Measurements from ENCODE around the gene SCLY. TPM values are rescaled to one million over a fixed set of nuclear protein-coding genes. Genes with fewer than 3 reads are reported as not detected.
A peak's percentile ranks its signal among the peaks of the same experiment; 100 is the strongest.

The SCLY gene
- total RNA-seq, 2 donors from 2014 or later = 18.5 to 32.4 TPM

- no peak for TF ChIP-seq POLR2A (IDR thresholded peaks at IDR 0.05)
- TF ChIP-seq CTCF (IDR thresholded peaks at IDR 0.05) = no peak
- Histone ChIP-seq H3K4me3 (no peak overlapping the region), H3K9me3 (no peaks in the 10 kb centered on the region), H3K36me3 (replicated peaks in 1 of 2; ENCODE audit: insufficient read depth in 1 of 2, low read depth in 2 of 2) (peaks cover 4 to 9% of the 10 kb centered on the region in 2 donors), H3K27me3 (no peaks in the 10 kb centered on the region), H3K4me1 (peaks cover 13% of the 10 kb centered on the region), H3K27ac (no peak overlapping the region)
- no peak for DNase-seq
- intact Hi-C loops (cut with DNase I) = no loop called here
- ATAC-seq = no peak
- 97 to 100% methylated on average over 3 to 8 of the region's 8 CpGs for WGBS, 2 donors
Measured at GRCh38 chr2:238038203-238038602, 22.6 kb upstream of the SCLY start.

GRCh38 chr2:238039151-238039550, 21.6 kb upstream of the SCLY start:
- peaks cover 4 to 9% of the 10 kb centered on the region in 2 donors for H3K36me3 ChIP-seq (replicated peaks in 1 of 2; ENCODE audit: insufficient read depth in 1 of 2, low read depth in 2 of 2)
- intact Hi-C loops (cut with DNase I) = no loop called here
- no peaks in the 10 kb centered on the region for H3K27me3 ChIP-seq
- no peaks in the 10 kb centered on the region for H3K9me3 ChIP-seq
- TF ChIP-seq CTCF (IDR thresholded peaks at IDR 0.05) (no peak), POLR2A (IDR thresholded peaks at IDR 0.05) (no peak)
- H3K4me1 ChIP-seq = peaks cover 23% of the 10 kb centered on the region
- DNase-seq (no peak), ATAC-seq (no peak)
- H3K4me3 ChIP-seq = no peak overlapping the region
- no peak overlapping the region for H3K27ac ChIP-seq
- WGBS, 2 donors = 89 to 97% methylated on average over 6 of the region's 6 CpGs

- intact Hi-C loops (cut with DNase I) = no loop called here
- DNase-seq (no peak), ATAC-seq (no peak)
- H3K4me3 ChIP-seq = no peak overlapping the region
- peaks cover 4 to 9% of the 10 kb centered on the region in 2 donors for H3K36me3 ChIP-seq (replicated peaks in 1 of 2; ENCODE audit: insufficient read depth in 1 of 2, low read depth in 2 of 2)
- no peak overlapping the region for H3K27ac ChIP-seq
- peaks cover 31% of the 10 kb centered on the region for H3K4me1 ChIP-seq
- WGBS, 2 donors = 96 to 99% methylated on average over 11 of the region's 11 CpGs
- TF ChIP-seq CTCF (IDR thresholded peaks at IDR 0.05) (no peak), POLR2A (IDR thresholded peaks at IDR 0.05) (no peak)
- H3K27me3 ChIP-seq = no peaks in the 10 kb centered on the region
- H3K9me3 ChIP-seq = no peaks in the 10 kb centered on the region
Measured at GRCh38 chr2:238039985-238040384, 20.8 kb upstream of the SCLY start.

- Histone ChIP-seq H3K4me3 (no peak overlapping the region), H3K9me3 (no peaks in the 10 kb centered on the region), H3K27ac (no peak overlapping the region), H3K36me3 (replicated peaks in 1 of 2; ENCODE audit: insufficient read depth in 1 of 2, low read depth in 2 of 2) (peaks cover 4 to 9% of the 10 kb centered on the region in 2 donors), H3K4me1 (peaks cover 40% of the 10 kb centered on the region), H3K27me3 (no peaks in the 10 kb centered on the region)
- ATAC-seq = no peak
- 83 to 94% methylated on average over 9 of the region's 9 CpGs for WGBS, 2 donors
- intact Hi-C loops (cut with DNase I) = no loop called here
- TF ChIP-seq CTCF (IDR thresholded peaks at IDR 0.05) (no peak), POLR2A (IDR thresholded peaks at IDR 0.05) (no peak)
- no peak for DNase-seq
Measured at GRCh38 chr2:238040918-238041317, 19.9 kb upstream of the SCLY start.

GRCh38 chr2:238042090-238042489, 18.7 kb upstream of the SCLY start:
- H3K36me3 ChIP-seq (replicated peaks in 1 of 2; ENCODE audit: insufficient read depth in 1 of 2, low read depth in 2 of 2) = peaks cover 0 to 9% of the 10 kb centered on the region in 2 donors
- TF ChIP-seq POLR2A (IDR thresholded peaks at IDR 0.05) = no peak
- intact Hi-C loops (cut with DNase I) = no loop called here
- peak overlapping the region; percentile 64 to 85 (median 74) for H3K27ac ChIP-seq
- 69 to 83% methylated on average over 5 of the region's 5 CpGs for WGBS, 2 donors
- no peaks in the 10 kb centered on the region for H3K9me3 ChIP-seq
- peaks cover 52% of the 10 kb centered on the region for H3K4me1 ChIP-seq
- no peak for ATAC-seq
- DNase-seq = no peak
- no peaks in the 10 kb centered on the region for H3K27me3 ChIP-seq
- no peak overlapping the region for H3K4me3 ChIP-seq
